Measurements from ENCODE around the gene CCSER2. TPM values are rescaled to one million over a fixed set of nuclear protein-coding genes. Genes with fewer than 3 reads are reported as not detected.
A peak's percentile ranks its signal among the peaks of the same experiment; 100 is the strongest.

CCSER2 gene
- total and polyA plus RNA-seq, 2 experiments from 2014 or later = 30.6 to 76.8 TPM

DNA sequence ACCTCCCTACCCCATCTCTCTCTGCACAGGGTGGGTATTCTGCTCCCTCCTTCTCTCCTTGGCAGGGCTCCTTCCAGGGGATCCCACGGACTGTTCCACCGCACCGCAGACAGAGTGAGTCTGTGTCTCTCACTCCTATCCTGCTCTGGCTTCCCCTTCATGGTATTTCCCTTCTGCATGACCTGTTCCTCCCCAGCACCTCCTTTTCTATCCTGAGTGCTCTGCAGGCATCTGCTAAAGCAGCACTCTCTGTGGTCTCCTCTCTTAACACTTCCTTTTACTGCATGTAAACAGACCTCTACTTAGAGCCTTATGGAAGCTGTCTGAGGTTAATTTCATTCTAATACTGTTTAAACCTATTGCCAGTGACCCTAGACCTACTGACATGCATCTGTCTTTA lies 171.5 kb downstream of the CCSER2 start:
- peaks cover 5% of the 10 kb centered on the region; the same call in 1 of the 2 replicates for H3K36me3 ChIP-seq (ENCODE audit: low read depth)
- no peak for DNase-seq
- H3K27ac ChIP-seq = no peak overlapping the region
- no peaks in the 10 kb centered on the region for H3K9me2 ChIP-seq (ENCODE audit: insufficient read depth)
- H3K27me3 ChIP-seq (replicated peaks; ENCODE audit: insufficient read depth) = no peaks in the 10 kb centered on the region
- TF ChIP-seq EZH2phosphoT487 (IDR thresholded peaks at IDR 0.05; ENCODE audit: insufficient read depth, low read depth) (no peak), EZH2 (IDR thresholded peaks at IDR 0.05; ENCODE audit: insufficient read depth, poor library complexity, severe bottlenecking) (no peak)
- H2AFZ ChIP-seq = no peak overlapping the region
- WGBS, 2 experiments (ENCODE audit: low coverage in 1 of 2, low lambda C conversion rate in 2 of 2, missing lambda C conversion rate in 2 of 2) = 69 to 77% methylated on average over 3 of the region's 3 CpGs
- no peak overlapping the region for H3K4me3 ChIP-seq
- H3K79me2 ChIP-seq (ENCODE audit: insufficient read depth) = peaks cover 39% of the 10 kb centered on the region
- no peaks in the 10 kb centered on the region for H3K9me3 ChIP-seq (ENCODE audit: low read depth)
- 0 out of 2 replicates have a peak, but pooled peaks cover 4% of the 10 kb centered on the region for H3F3A ChIP-seq (ENCODE audit: insufficient read depth)
- no peak overlapping the region for H3K4me2 ChIP-seq (ENCODE audit: unreplicated experiment)
- in situ Hi-C loops (cut with MboI) = no loop called here
- H3K9ac ChIP-seq = no peak overlapping the region
- no peaks in the 10 kb centered on the region for H4K20me1 ChIP-seq (ENCODE audit: insufficient read depth)
- peaks cover 5% of the 10 kb centered on the region for H3K4me1 ChIP-seq (ENCODE audit: insufficient read depth)

DNA sequence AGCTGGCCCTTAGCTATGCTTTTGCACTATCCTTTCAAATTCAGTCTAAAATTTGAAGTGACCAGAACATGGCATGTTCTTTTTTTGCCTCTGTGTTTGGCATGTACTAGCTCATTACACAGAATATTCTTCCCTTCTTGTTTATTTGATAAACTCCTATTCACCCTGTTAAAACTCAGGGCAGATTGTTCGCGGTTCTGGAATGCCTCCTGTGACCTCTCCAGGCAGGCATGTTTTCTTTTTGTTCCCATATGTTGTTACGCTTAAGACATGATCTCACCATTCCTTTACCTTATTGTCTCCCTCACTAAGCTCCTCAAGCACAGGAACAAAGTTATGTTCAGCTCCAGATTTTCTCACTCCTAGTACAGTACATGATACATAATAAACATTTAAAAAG lies 181.7 kb downstream of the CCSER2 start:
- no peak overlapping the region for H3K4me2 ChIP-seq (ENCODE audit: unreplicated experiment)
- peak; percentile 6 for DNase-seq
- WGBS, 2 experiments (ENCODE audit: low coverage in 1 of 2, low lambda C conversion rate in 2 of 2, missing lambda C conversion rate in 2 of 2) = 96 to 99% methylated on average over 3 of the region's 3 CpGs
- no peak overlapping the region for H3K4me3 ChIP-seq
- H3K79me2 ChIP-seq (ENCODE audit: insufficient read depth) = peaks cover 7% of the 10 kb centered on the region; the same call in 1 of the 2 replicates
- H3F3A ChIP-seq (ENCODE audit: insufficient read depth) = no peaks in the 10 kb centered on the region
- H4K20me1 ChIP-seq (ENCODE audit: insufficient read depth) = no peaks in the 10 kb centered on the region
- H3K27ac ChIP-seq = no peak overlapping the region
- in situ Hi-C loops (cut with MboI) = no loop called here
- no peaks in the 10 kb centered on the region for H3K9me2 ChIP-seq (ENCODE audit: insufficient read depth)
- no peaks in the 10 kb centered on the region for H3K4me1 ChIP-seq (ENCODE audit: insufficient read depth)
- H3K9ac ChIP-seq = no peak overlapping the region
- TF ChIP-seq EZH2phosphoT487 (IDR thresholded peaks at IDR 0.05; ENCODE audit: insufficient read depth, low read depth) = no peak
- TF ChIP-seq EZH2 (IDR thresholded peaks at IDR 0.05; ENCODE audit: insufficient read depth, poor library complexity, severe bottlenecking) = no peak
- H3K36me3 ChIP-seq (ENCODE audit: low read depth) = peaks cover 20% of the 10 kb centered on the region
- no peaks in the 10 kb centered on the region for H3K27me3 ChIP-seq (replicated peaks; ENCODE audit: insufficient read depth)
- H3K9me3 ChIP-seq (ENCODE audit: low read depth) = no peaks in the 10 kb centered on the region
- H2AFZ ChIP-seq = no peak overlapping the region

DNA sequence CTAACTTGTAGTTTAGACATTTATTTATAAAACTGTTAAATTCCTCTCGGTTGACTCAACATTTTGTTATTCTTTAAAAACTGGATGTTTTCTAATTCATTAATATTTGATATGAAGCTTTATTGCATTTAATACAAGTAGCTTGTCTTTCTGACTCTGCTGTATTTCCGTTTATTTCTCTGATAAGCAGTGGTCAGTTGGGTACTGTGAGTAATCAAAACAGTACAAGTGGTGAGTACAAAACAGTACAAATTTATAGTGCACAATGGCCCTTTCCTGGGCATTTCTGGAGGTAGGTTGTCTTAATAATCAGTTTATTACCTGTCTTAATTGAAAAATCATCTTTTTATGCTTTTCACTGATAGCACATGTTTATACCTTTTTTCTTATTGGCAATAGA lies 182.7 kb downstream of the CCSER2 start:
- peaks cover 7% of the 10 kb centered on the region; the same call in 1 of the 2 replicates for H3K79me2 ChIP-seq (ENCODE audit: insufficient read depth)
- no peak for TF ChIP-seq EZH2 (IDR thresholded peaks at IDR 0.05; ENCODE audit: insufficient read depth, poor library complexity, severe bottlenecking)
- TF ChIP-seq EZH2phosphoT487 (IDR thresholded peaks at IDR 0.05; ENCODE audit: insufficient read depth, low read depth) = no peak
- H3K27ac ChIP-seq = no peak overlapping the region
- no peaks in the 10 kb centered on the region for H3K9me3 ChIP-seq (ENCODE audit: low read depth)
- H3K36me3 ChIP-seq (ENCODE audit: low read depth) = peaks cover 26% of the 10 kb centered on the region
- 84 to 97% methylated on average over 2 of the region's 2 CpGs for WGBS, 2 experiments (ENCODE audit: low coverage in 1 of 2, low lambda C conversion rate in 2 of 2, missing lambda C conversion rate in 2 of 2)
- H3F3A ChIP-seq (ENCODE audit: insufficient read depth) = no peaks in the 10 kb centered on the region
- H3K9me2 ChIP-seq (ENCODE audit: insufficient read depth) = no peaks in the 10 kb centered on the region
- no peak for DNase-seq
- no peak overlapping the region for H3K9ac ChIP-seq
- H3K4me3 ChIP-seq = no peak overlapping the region
- no peak overlapping the region for H2AFZ ChIP-seq
- in situ Hi-C loops (cut with MboI) = no loop called here
- H3K4me2 ChIP-seq (ENCODE audit: unreplicated experiment) = no peak overlapping the region
- no peaks in the 10 kb centered on the region for H3K4me1 ChIP-seq (ENCODE audit: insufficient read depth)
- no peaks in the 10 kb centered on the region for H4K20me1 ChIP-seq (ENCODE audit: insufficient read depth)
- H3K27me3 ChIP-seq (replicated peaks; ENCODE audit: insufficient read depth) = no peaks in the 10 kb centered on the region

DNA sequence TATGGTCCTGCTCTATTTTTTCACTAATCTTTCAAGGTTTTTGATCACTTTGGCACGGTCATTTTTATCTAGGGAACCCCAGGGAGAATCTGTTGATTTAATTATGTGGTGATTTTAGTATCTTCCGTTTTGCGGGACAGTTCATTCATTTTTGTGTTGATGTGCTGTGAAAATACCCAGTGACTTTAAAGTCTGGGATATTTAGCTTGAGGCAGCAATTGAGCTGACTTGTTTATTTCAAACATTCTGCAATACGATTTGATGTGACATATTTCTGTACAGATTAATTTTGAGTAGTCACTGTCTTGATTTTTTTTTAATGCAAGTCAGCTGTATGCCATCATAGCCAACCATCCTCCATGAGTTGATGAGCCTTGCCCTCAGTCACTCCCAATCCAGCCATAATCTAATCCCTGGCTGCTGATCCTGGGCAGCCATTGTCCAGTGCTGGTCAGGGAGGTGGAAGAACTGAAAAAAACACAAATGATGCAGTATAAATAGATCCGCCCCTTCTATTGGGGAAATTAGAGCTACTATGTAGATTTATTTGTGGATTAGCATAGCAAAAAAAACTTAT lies 183.4 kb downstream of the CCSER2 start:
- H3K36me3 ChIP-seq (ENCODE audit: low read depth) = peaks cover 26% of the 10 kb centered on the region
- no peaks in the 10 kb centered on the region for H4K20me1 ChIP-seq (ENCODE audit: insufficient read depth)
- no peak overlapping the region for H3K4me3 ChIP-seq
- no peak overlapping the region for H3K4me2 ChIP-seq (ENCODE audit: unreplicated experiment)
- H3K27ac ChIP-seq = no peak overlapping the region
- H3K27me3 ChIP-seq (replicated peaks; ENCODE audit: insufficient read depth) = no peaks in the 10 kb centered on the region
- H3F3A ChIP-seq (ENCODE audit: insufficient read depth) = no peaks in the 10 kb centered on the region
- H3K9me3 ChIP-seq (ENCODE audit: low read depth) = no peaks in the 10 kb centered on the region
- in situ Hi-C loops (cut with MboI) = no loop called here
- no peaks in the 10 kb centered on the region for H3K4me1 ChIP-seq (ENCODE audit: insufficient read depth)
- no peak for TF ChIP-seq EZH2phosphoT487 (IDR thresholded peaks at IDR 0.05; ENCODE audit: insufficient read depth, low read depth)
- TF ChIP-seq EZH2 (IDR thresholded peaks at IDR 0.05; ENCODE audit: insufficient read depth, poor library complexity, severe bottlenecking) = no peak
- peaks cover 7% of the 10 kb centered on the region; the same call in 1 of the 2 replicates for H3K79me2 ChIP-seq (ENCODE audit: insufficient read depth)
- H3K9ac ChIP-seq = no peak overlapping the region
- DNase-seq = no peak
- no peaks in the 10 kb centered on the region for H3K9me2 ChIP-seq (ENCODE audit: insufficient read depth)
- 67 to 71% methylated on average over 5 of the region's 5 CpGs for WGBS, 2 experiments (ENCODE audit: low coverage in 1 of 2, low lambda C conversion rate in 2 of 2, missing lambda C conversion rate in 2 of 2)
- H2AFZ ChIP-seq = no peak overlapping the region
